Neural cell (in vitro differentiated cells): ENCODE results near the gene CHP1. TPM values are rescaled to one million over a fixed set of nuclear protein-coding genes. Genes with fewer than 3 reads are reported as not detected.

Experiments
- H2AFZ ChIP-seq: fragments of 200-600, 300-800 bp; sonication (generic), shearing (Covaris generic); 2 replicates; pipeline ENCODE4 v1.6.0; 2014; ENCODE audit warnings: low read depth, mild to moderate bottlenecking, antibody characterized with exemption, low read length, moderate library complexity
- H3F3A ChIP-seq: fragments of 200-600 bp; shearing (Covaris generic); 2 replicates; pipeline ENCODE4 v1.6.1; 2016; ENCODE audit warnings: mild to moderate bottlenecking, moderate library complexity, mixed read lengths, antibody characterized with exemption, low read length; ENCODE audit not compliant: insufficient read depth, poor library complexity, severe bottlenecking
- H3K27ac ChIP-seq: fragments of 200-600, 300-800 bp; sonication (generic), shearing (Covaris generic); 2 replicates; pipeline ENCODE4 v1.5.1; 2014; ENCODE audit warnings: mild to moderate bottlenecking, low read length, moderate library complexity
- H3K27me3 ChIP-seq: fragments of 300-800, 200-600 bp; sonication (generic), shearing (Covaris generic); 2 replicates; pipeline ENCODE4 v1.6.0; 2014; ENCODE audit warnings: mild to moderate bottlenecking, low read depth, low read length, moderate library complexity; ENCODE audit not compliant: insufficient read depth
- H3K36me3 ChIP-seq: fragments of 300-800, 200-600 bp; sonication (generic), shearing (Covaris generic); 2 replicates; pipeline ENCODE4 v1.5.1; 2014; ENCODE audit warnings: mild to moderate bottlenecking, antibody characterized with exemption, low read length, moderate library complexity; ENCODE audit not compliant: insufficient read depth
- H3K4me2 ChIP-seq: fragments of 300-800, 200-600 bp; sonication (generic), shearing (Covaris generic); 2 replicates; pipeline ENCODE4 v1.6.0; 2014; ENCODE audit warnings: mild to moderate bottlenecking, low read length
- H3K4me3 ChIP-seq: fragments of 300-800, 200-600 bp; sonication (generic), shearing (Covaris generic); 2 replicates; pipeline ENCODE4 v1.5.1; 2014; ENCODE audit warnings: mild to moderate bottlenecking, low read length, moderate library complexity
- H3K79me2 ChIP-seq: fragments of 200-600 bp; shearing (Covaris generic); replicated peaks from 2 replicates; pipeline ENCODE4 v1.6.0; 2014; ENCODE audit warnings: mild to moderate bottlenecking, low read length, moderate library complexity; ENCODE audit not compliant: insufficient read depth
- H3K9ac ChIP-seq: fragments of 300-800, 200-600 bp; sonication (generic), shearing (Covaris generic); 2 replicates; pipeline ENCODE4 v1.6.1; 2016; ENCODE audit warnings: mild to moderate bottlenecking, low read length, mixed read lengths
- H3K9me2 ChIP-seq: fragments of 200-600 bp; shearing (Covaris generic); 2 replicates; pipeline ENCODE4 v1.6.1; 2016; ENCODE audit warnings: mild to moderate bottlenecking, low read length, mixed read lengths; ENCODE audit not compliant: insufficient read depth
- H3K9me3 ChIP-seq: fragments of 200-600, 300-800 bp; sonication (generic), shearing (Covaris generic); 2 replicates; pipeline ENCODE4 v1.6.1; 2016; ENCODE audit warnings: mild to moderate bottlenecking, mixed run types, low read length, moderate library complexity, mixed read lengths
- H4K20me1 ChIP-seq: fragments of 200-600 bp; shearing (Covaris generic); 2 replicates; pipeline ENCODE4 v1.6.1; 2016; ENCODE audit warnings: mild to moderate bottlenecking, mixed run types; ENCODE audit not compliant: insufficient read depth
- CTCF ChIP-seq: fragments of 450-650 bp; IDR thresholded peaks from 2 replicates; pipeline ENCODE4 v1.5.1; 2014; ENCODE audit warnings: antibody characterized with exemption, mild to moderate bottlenecking, moderate library complexity; ENCODE audit not compliant: poor library complexity, severe bottlenecking
- EP300 ChIP-seq: fragments of 450-650 bp; conservative IDR thresholded peaks from 2 replicates; pipeline ENCODE4 v1.6.1; 2014; ENCODE audit warnings: antibody characterized with exemption, mild to moderate bottlenecking, moderate library complexity; ENCODE audit not compliant: poor library complexity, severe bottlenecking
- POLR2AphosphoS5 ChIP-seq: IDR thresholded peaks from 2 replicates; pipeline ENCODE4 v1.6.1; 2012
- RAD21 ChIP-seq: fragments of 450-650 bp; conservative IDR thresholded peaks from 2 replicates; pipeline ENCODE4 v1.6.1; 2014; ENCODE audit warnings: antibody characterized with exemption, mild to moderate bottlenecking, moderate library complexity
- REST ChIP-seq: IDR thresholded peaks from 2 replicates; pipeline ENCODE4 v1.6.1; 2012; ENCODE audit warnings: borderline replicate concordance
- SMC3 ChIP-seq: fragments of 450-650 bp; conservative IDR thresholded peaks from 2 replicates; pipeline ENCODE4 v1.6.1; 2014; ENCODE audit warnings: antibody characterized with exemption, mild to moderate bottlenecking, moderate library complexity; ENCODE audit not compliant: poor library complexity
- TAF1 ChIP-seq: IDR thresholded peaks from 2 replicates; pipeline ENCODE4 v1.6.1; 2012; ENCODE audit warnings: low read depth
- polyA plus RNA-seq: library from polyadenylated mRNA; depleted of rRNA; stranded (reverse); fragments of >200 nt; gene quantifications from 2 replicates; pipeline ENCODE4 v1.2.3, GENCODE V29; 2014

CHP1 gene
- polyA plus RNA-seq, 1 donor from 2014 or later: 24.0 TPM

GRCh38 chr15:41215708-41216107, 15.4 kb upstream of the CHP1 start:
- TF ChIP-seq CTCF: no peak
- TF ChIP-seq POLR2AphosphoS5: no peak
- TF ChIP-seq RAD21: no peak
- no peak for TF ChIP-seq TAF1
- TF ChIP-seq EP300: no peak
- TF ChIP-seq SMC3: no peak
- Histone ChIP-seq H3K27ac (no peak overlapping the region), H3K4me2 (no peak overlapping the region), H2AFZ (no peak overlapping the region), H3F3A (no peaks in the 10 kb centered on the region), H3K27me3 (no peaks in the 10 kb centered on the region), H3K9me3 (no peaks in the 10 kb centered on the region), H3K4me3 (no peak overlapping the region), H3K9ac (no peak overlapping the region), H3K9me2 (no peaks in the 10 kb centered on the region), H3K79me2 (no peaks in the 10 kb centered on the region), H4K20me1 (no peaks in the 10 kb centered on the region), H3K36me3 (no peaks in the 10 kb centered on the region)

- TF ChIP-seq REST (no peak), TAF1 (no peak)
- Histone ChIP-seq H3K27ac (no peak overlapping the region), H3K27me3 (no peaks in the 10 kb centered on the region), H4K20me1 (no peaks in the 10 kb centered on the region), H3K79me2 (no peaks in the 10 kb centered on the region), H3K36me3 (no peaks in the 10 kb centered on the region), H3K9me3 (no peaks in the 10 kb centered on the region), H3K4me3 (no peak overlapping the region), H3K9me2 (no peaks in the 10 kb centered on the region), H3F3A (no peaks in the 10 kb centered on the region), H3K4me2 (no peak overlapping the region), H3K9ac (no peak overlapping the region), H2AFZ (no peak overlapping the region)
Measured at GRCh38 chr15:41218851-41219250, 12.2 kb upstream of the CHP1 start.

GRCh38 chr15:41219381-41219780, 11.7 kb upstream of the CHP1 start:
- Histone ChIP-seq H3F3A (no peaks in the 10 kb centered on the region), H3K4me3 (no peak overlapping the region), H3K4me2 (no peak overlapping the region), H3K9ac (no peak overlapping the region), H2AFZ (no peak overlapping the region), H3K9me2 (no peaks in the 10 kb centered on the region), H3K79me2 (no peaks in the 10 kb centered on the region), H4K20me1 (no peaks in the 10 kb centered on the region), H3K36me3 (no peaks in the 10 kb centered on the region), H3K27me3 (no peaks in the 10 kb centered on the region), H3K27ac (no peak overlapping the region), H3K9me3 (no peaks in the 10 kb centered on the region)
- TF ChIP-seq EP300 (no peak), RAD21 (no peak)
